CD14-positive monocyte (primary cell): ENCODE measurements around the gene KCNQ1. TPM values are rescaled to one million over a fixed set of nuclear protein-coding genes. Genes with fewer than 3 reads are reported as not detected.

Experiments used
- DNase-seq, 3 donors: peaks; one replicate each; pipeline ENCODE4 v3.0.0-alpha.2; 2011 to 2022
- H2AFZ ChIP-seq: 2 replicates; pipeline ENCODE4 v1.6.0; 2012; ENCODE audit warnings: mild to moderate bottlenecking, low read depth, low read length, inconsistent platforms; ENCODE audit not compliant: insufficient read depth, poor library complexity, severe bottlenecking
- H3K27ac ChIP-seq, 2 donors: 1 replicate in 1 of 2; 2 replicates in 1 of 2; pipeline ENCODE4 v1.5.1; 2012 to 2013; ENCODE audit warnings: low read length in 2 of 2, control low read depth in 1 of 2, inconsistent platforms in 1 of 2, low read depth in 1 of 2, mild to moderate bottlenecking in 1 of 2
- H3K27me3 ChIP-seq, 2 donors: one replicate each; pipeline versions ENCODE4 v1.6.0 to v1.6.1; 2011 to 2013; ENCODE audit warnings: low read length in 2 of 2; ENCODE audit not compliant: control insufficient read depth in 2 of 2, insufficient read depth in 2 of 2
- H3K36me3 ChIP-seq, 2 donors: replicated peaks in 1 of 2; 1 replicate in 1 of 2; 2 replicates in 1 of 2; pipeline versions ENCODE4 v1.5.1 to v1.6.1; 2012 to 2013; ENCODE audit warnings: low read length in 2 of 2, control low read depth in 1 of 2, inconsistent platforms in 1 of 2, mild to moderate bottlenecking in 1 of 2; ENCODE audit not compliant: insufficient read depth in 2 of 2, control insufficient read depth in 1 of 2
- H3K4me1 ChIP-seq, 2 donors: 1 replicate in 1 of 2; 2 replicates in 1 of 2; pipeline versions ENCODE4 v1.5.1 to v1.6.1; 2012 to 2013; ENCODE audit warnings: low read length in 2 of 2, control low read depth in 1 of 2, inconsistent platforms in 1 of 2, mild to moderate bottlenecking in 1 of 2, moderate library complexity in 1 of 2; ENCODE audit not compliant: insufficient read depth in 2 of 2, control insufficient read depth in 1 of 2
- H3K4me2 ChIP-seq: replicated peaks from 2 replicates; pipeline ENCODE3; 2012; ENCODE audit warnings: low read length, moderate library complexity, mild to moderate bottlenecking; ENCODE audit not compliant: poor library complexity, severe bottlenecking; ENCODE audit errors: extremely low read depth
- H3K4me3 ChIP-seq, 3 experiments: fragments of 200-600 bp in 1 of 3; sonication (generic) in 1 of 3; replicated peaks in 1 of 3; 1 replicate in 2 of 3; 2 replicates in 1 of 3; pipeline ENCODE4 v1.5.1; 2011 to 2013; ENCODE audit warnings: low read length in 3 of 3, mild to moderate bottlenecking in 3 of 3, control low read depth in 2 of 3, low read depth in 2 of 3, inconsistent platforms in 1 of 3, moderate library complexity in 1 of 3
- H3K79me2 ChIP-seq: 2 replicates; pipeline ENCODE4 v1.6.0; 2012; ENCODE audit warnings: mild to moderate bottlenecking, control low read depth, inconsistent platforms, low read length, moderate library complexity; ENCODE audit not compliant: insufficient read depth
- H3K9ac ChIP-seq: 2 replicates; pipeline ENCODE4 v1.6.0; 2017; ENCODE audit warnings: low read length, mild to moderate bottlenecking; ENCODE audit not compliant: insufficient read depth, poor library complexity, severe bottlenecking
- H3K9me3 ChIP-seq, 2 donors: replicated peaks in 1 of 2; 1 replicate in 1 of 2; 2 replicates in 1 of 2; pipeline versions ENCODE4 v1.5.1 to v1.6.1; 2012 to 2013; ENCODE audit warnings: low read length in 2 of 2, control low read depth in 1 of 2; ENCODE audit not compliant: control insufficient read depth in 1 of 2, insufficient read depth in 1 of 2
- H4K20me1 ChIP-seq: 2 replicates; pipeline ENCODE4 v1.6.0; 2012; ENCODE audit warnings: mild to moderate bottlenecking, low read length, control low read depth, moderate library complexity; ENCODE audit not compliant: insufficient read depth
- H3K27ac Mint-ChIP-seq, 7 donors: one replicate each; pipeline ENCODE4 v1.8.0; 2020; ENCODE audit warnings: mild to moderate bottlenecking in 7 of 7, mixed read lengths in 7 of 7, moderate library complexity in 6 of 7, inconsistent platforms in 2 of 7
- H3K27me3 Mint-ChIP-seq, 3 donors: one replicate each; pipeline ENCODE4 v1.8.0; 2021 to 2022; ENCODE audit warnings: low read depth in 3 of 3, mild to moderate bottlenecking in 3 of 3, mixed read lengths in 3 of 3, moderate library complexity in 3 of 3, inconsistent platforms in 1 of 3
- H3K36me3 Mint-ChIP-seq, 2 donors: one replicate each; pipeline ENCODE4 v1.8.0; 2020; ENCODE audit warnings: mixed read lengths in 2 of 2, inconsistent platforms in 1 of 2, mild to moderate bottlenecking in 1 of 2
- H3K4me1 Mint-ChIP-seq: one replicate; pipeline ENCODE4 v1.8.0; 2020; ENCODE audit warnings: mild to moderate bottlenecking, mixed read lengths
- H3K4me3 Mint-ChIP-seq, 2 donors: one replicate each; pipeline ENCODE4 v1.8.0; 2020; ENCODE audit warnings: mild to moderate bottlenecking in 2 of 2, mixed read lengths in 2 of 2, moderate library complexity in 1 of 2
- H3K9me3 Mint-ChIP-seq, 7 donors: one replicate each; pipeline ENCODE4 v1.8.0; 2020 to 2022; ENCODE audit warnings: mixed read lengths in 7 of 7, mild to moderate bottlenecking in 6 of 7, moderate library complexity in 6 of 7, inconsistent platforms in 2 of 7
- WGBS: methylation state at CpG from one replicate; pipeline ENCODE4 v1.1.5; 2013; ENCODE audit warnings: missing lambda C conversion rate; ENCODE audit not compliant: insufficient coverage; 5-methylcytosine and 5-hydroxymethylcytosine counted together
- intact Hi-C, 2 donors: fragments of 100-400 bp; cut with micrococcal nuclease; formaldehyde crosslinking; loops; one replicate each; pipeline versions ENCODE4 v1.15.0 to v1.15.1; 2023
- polyA plus RNA-seq, 3 donors: library from polyadenylated mRNA; depleted of rRNA in 1 of 3; unstranded in 2 of 3; stranded (reverse) in 1 of 3; fragments of 300-500 nt in 2 of 3; fragments of >200 nt in 1 of 3; fragmentation: Illumina TruSeq in 2 of 3; gene quantifications; 1 replicate in 2 of 3; 2 replicates in 1 of 3; pipeline ENCODE4 v1.2.3, GENCODE V29; 2012 to 2021
- TF ChIP-seq, protein P1 (sequence below): fragments of 200-600 bp; IDR thresholded peaks from one replicate; pipeline ENCODE4 v1.8.0; 2022; ENCODE audit warnings: antibody characterized with exemption, mild to moderate bottlenecking

KCNQ1 gene
- polyA plus RNA-seq, 3 donors, result 14.9 to 31.8 (median 21.6) TPM

DNA sequence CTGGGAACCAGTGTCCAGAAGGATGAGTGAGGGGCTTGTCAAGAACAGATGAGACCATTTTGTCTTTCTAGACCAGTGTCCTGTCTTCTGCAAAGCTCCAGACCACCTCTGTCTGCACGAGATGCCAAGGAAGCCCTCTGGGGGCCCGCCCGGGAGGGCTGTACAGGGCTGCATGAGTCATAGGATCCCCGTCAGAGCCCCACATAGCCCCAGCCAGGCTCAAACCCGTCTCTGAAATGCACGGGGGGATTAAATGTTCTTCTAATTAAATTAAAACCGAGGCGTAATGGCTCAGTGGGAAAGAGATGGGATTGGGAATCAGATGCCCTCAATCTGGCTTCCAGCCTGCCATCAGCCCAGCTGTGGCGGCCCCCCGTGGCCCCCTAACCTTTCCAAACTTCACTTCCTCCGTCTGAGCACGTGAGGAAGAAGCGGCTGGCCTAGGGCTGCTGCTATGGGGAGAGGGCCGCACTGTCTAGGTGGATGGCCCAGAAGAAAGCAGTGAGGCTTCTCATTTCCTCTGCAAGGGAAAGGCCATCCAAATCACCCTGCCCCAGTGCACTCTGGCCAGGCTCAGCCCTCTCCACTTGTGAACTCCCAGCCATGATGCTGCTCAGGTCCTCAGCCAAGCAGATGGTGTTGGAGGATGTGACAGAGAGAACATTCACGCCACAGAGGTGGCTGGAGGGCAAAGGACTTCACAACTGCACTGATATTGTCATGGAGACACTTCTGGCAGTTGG lies 222.2 kb downstream of the KCNQ1 start:
- H3K9ac ChIP-seq, result no peak overlapping the region
- peaks cover 0 to 7% (median 3%) of the 10 kb centered on the region in 7 donors for H3K9me3 Mint-ChIP-seq
- H3K4me1 ChIP-seq, result no peaks in the 10 kb centered on the region
- peaks cover 69 to 84% of the 10 kb centered on the region in 2 donors for H3K36me3 Mint-ChIP-seq
- DNase-seq, result no peak
- no peak overlapping the region for H3K4me3 Mint-ChIP-seq
- H3K27me3 Mint-ChIP-seq, result peaks cover 0 to 3% (median 0%) of the 10 kb centered on the region in 3 donors
- H3K4me3 ChIP-seq, result no peak overlapping the region
- no peak overlapping the region for H3K27ac ChIP-seq
- no peak overlapping the region for H2AFZ ChIP-seq
- TF ChIP-seq, protein P1, sequence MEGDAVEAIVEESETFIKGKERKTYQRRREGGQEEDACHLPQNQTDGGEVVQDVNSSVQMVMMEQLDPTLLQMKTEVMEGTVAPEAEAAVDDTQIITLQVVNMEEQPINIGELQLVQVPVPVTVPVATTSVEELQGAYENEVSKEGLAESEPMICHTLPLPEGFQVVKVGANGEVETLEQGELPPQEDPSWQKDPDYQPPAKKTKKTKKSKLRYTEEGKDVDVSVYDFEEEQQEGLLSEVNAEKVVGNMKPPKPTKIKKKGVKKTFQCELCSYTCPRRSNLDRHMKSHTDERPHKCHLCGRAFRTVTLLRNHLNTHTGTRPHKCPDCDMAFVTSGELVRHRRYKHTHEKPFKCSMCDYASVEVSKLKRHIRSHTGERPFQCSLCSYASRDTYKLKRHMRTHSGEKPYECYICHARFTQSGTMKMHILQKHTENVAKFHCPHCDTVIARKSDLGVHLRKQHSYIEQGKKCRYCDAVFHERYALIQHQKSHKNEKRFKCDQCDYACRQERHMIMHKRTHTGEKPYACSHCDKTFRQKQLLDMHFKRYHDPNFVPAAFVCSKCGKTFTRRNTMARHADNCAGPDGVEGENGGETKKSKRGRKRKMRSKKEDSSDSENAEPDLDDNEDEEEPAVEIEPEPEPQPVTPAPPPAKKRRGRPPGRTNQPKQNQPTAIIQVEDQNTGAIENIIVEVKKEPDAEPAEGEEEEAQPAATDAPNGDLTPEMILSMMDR, result no peak
- no peak overlapping the region for H3K27ac Mint-ChIP-seq
- intact Hi-C loops, result no loop called here
- H3K9me3 ChIP-seq, result peaks cover under 1 to 1% of the 10 kb centered on the region in 2 donors
- H3K4me2 ChIP-seq, result no peak overlapping the region
- WGBS, result 49% methylated on average over 7 of the region's 15 CpGs
- peaks cover 47 to 94% of the 10 kb centered on the region in 2 donors for H3K36me3 ChIP-seq
- peaks cover 76% of the 10 kb centered on the region for H4K20me1 ChIP-seq
- H3K4me1 Mint-ChIP-seq, result no peaks in the 10 kb centered on the region
- H3K27me3 ChIP-seq, result no peaks in the 10 kb centered on the region
- no peaks in the 10 kb centered on the region for H3K79me2 ChIP-seq

- Mint-ChIP-seq H3K36me3 (peaks cover 64 to 84% of the 10 kb centered on the region in 2 donors), H3K4me3 (no peak overlapping the region), H3K27me3 (peaks cover 0 to 3% (median 0%) of the 10 kb centered on the region in 3 donors), H3K27ac (no peak overlapping the region), H3K9me3 (peaks cover 0 to 2% (median under 1%) of the 10 kb centered on the region in 7 donors), H3K4me1 (no peaks in the 10 kb centered on the region)
- Histone ChIP-seq H3K36me3 (peaks cover 41 to 85% of the 10 kb centered on the region in 2 donors), H4K20me1 (peaks cover 84% of the 10 kb centered on the region), H3K27ac (no peak overlapping the region), H3K27me3 (no peaks in the 10 kb centered on the region), H2AFZ (no peak overlapping the region), H3K4me3 (no peak overlapping the region), H3K4me1 (no peaks in the 10 kb centered on the region), H3K4me2 (no peak overlapping the region), H3K9me3 (no peaks in the 10 kb centered on the region), H3K9ac (no peak overlapping the region), H3K79me2 (no peaks in the 10 kb centered on the region)
- no peak for DNase-seq
- TF ChIP-seq, protein P1, result no peak
- intact Hi-C loops, result no loop called here
- WGBS, result no CpG with 5 or more reads among the region's 2 CpGs
These were observed 223.1 kb downstream of the KCNQ1 start for GRCh38 chr11:2667940-2668339.
